GM21529 (cell line): ENCODE results near the gene ENTPD2.
"Not testable (repeated sequence)": the region's sequence is repeated elsewhere in the genome, so short reads cannot be mapped to it uniquely, and the experiment has no call there.

Experiments used
- ATAC-seq: cut with Tn5 transposase; IDR thresholded peaks from one replicate; pipeline ENCODE4 v1.9.1; 2021; ENCODE audit not compliant: unreplicated experiment

The ENTPD2 gene

GRCh38 chr9:137048655-137049543 lies 5.0 kb downstream of the ENTPD2 start:
- ATAC-seq = no peak

DNA sequence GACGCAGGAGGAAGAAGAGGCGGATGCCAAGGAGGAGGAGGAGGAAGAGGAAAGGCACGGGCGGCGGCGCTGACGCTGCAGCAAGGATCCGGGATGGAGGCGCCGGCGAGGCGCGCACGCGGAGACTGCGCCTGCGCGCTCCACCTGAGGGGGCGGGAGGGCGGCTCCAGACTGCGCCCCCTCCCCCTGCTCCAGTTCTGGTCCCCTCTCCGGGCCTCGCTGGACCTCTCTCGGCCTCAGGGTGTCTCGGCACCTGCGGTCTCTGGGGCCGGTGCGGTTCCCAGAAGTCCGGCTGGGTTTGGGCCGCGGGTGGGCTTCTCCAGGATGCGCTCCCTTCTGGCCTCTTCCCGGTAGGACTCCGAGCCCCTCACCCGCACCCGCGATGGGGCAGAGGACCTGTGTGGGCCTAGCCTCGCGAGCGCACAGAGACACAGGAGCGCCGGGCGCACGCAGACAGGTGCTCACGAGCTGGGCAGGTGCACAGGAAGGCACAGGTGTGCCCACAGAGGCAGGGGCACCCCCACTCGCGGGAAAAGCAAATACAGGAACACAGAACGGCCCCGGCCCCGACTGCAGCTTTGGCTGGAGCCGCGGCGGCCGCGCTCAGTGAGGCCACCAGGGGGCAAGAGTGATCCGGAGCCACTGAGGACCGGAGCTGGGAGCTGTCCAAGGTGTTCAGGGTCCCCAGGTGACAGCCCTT lies 7.6 kb downstream of the ENTPD2 start, which contains the start of gene NPDC1:
TSS of gene NPDC1 (minus strand) at position 90 of the 700 bp plus-strand sequence. CDS start 188 bp downstream, outside the sequence.
- ATAC-seq = peak; percentile 59

- no peak for ATAC-seq
Observed at GRCh38 chr9:137045294-137046087, 8.4 kb downstream of the ENTPD2 start.

GRCh38 chr9:137044502-137045177 lies 9.2 kb downstream of the ENTPD2 start:
- no peak for ATAC-seq

DNA sequence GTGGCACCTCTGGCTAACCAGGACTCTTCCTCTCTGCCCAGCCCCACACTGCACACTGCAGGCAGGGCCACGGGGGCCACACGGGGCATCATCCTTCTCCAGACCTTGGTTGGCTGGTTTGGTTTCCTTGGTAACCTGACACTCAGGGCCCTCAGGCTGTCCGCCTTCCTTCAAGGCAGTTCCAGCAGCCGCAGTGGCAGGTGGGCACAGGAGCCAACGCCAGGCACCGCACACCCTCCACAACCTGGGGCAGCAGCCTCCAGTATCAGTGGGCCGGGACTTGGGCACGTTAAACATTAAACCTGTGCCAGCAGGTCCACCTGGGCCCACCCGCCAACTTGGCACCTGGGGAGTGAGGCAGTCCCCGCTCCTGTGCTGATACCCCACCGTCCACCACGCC lies 9.8 kb downstream of the ENTPD2 start:
- no peak for ATAC-seq

DNA sequence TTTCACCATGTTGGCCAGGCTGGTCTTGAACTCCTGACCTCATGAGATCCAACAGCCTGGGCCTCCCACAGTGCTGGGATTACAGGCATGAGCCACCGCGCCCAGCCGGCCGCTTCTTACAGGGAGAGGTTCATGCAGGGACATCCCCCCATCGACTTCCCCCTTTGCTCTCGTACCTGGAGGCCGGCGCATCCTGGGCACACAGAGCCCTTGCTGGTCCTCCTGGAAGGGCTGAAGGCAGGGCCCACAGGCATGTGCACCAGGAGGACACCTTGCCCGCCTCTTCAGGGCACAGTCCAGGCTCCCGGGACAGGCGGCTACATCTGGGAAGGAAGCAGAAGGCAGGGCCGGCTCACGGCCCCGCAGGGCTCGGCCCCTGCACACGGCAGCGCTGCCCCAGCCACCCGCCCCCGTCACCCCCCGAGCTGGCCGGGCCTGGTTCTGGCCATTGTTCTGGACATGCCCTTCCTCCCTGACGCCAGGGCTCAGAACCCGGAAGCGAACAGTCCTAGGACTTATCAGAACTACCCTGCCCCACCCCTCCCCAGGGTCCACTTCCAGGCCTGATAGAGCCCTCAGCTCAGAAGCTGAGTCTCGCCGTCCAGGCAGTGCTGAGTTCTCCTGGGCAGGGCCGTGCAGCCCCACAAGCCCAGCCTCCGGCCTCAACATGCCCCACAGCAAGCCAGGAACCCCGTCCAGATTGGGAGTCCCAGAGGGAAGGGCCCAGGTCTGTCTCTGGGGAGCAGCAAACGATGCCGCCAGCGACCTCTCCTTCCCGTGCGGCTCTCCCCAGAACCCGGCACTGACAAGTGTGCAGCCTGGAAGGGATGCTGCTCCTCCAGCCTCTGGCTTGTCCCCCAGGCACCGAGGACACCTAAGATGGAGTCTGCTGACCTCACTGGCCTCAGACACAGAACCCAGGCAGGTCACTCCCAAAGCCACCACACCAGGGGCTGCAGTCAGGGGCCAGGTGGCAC lies 10.8 kb downstream of the ENTPD2 start:
- ATAC-seq = no peak

GRCh38 chr9:137041124-137041523 lies 12.7 kb downstream of the ENTPD2 start:
- ATAC-seq = no peak

- no peak for ATAC-seq
Observed at GRCh38 chr9:137040568-137040967, 13.3 kb downstream of the ENTPD2 start.

- no peak for ATAC-seq
Observed at GRCh38 chr9:137039611-137040366, 14.1 kb downstream of the ENTPD2 start.

DNA sequence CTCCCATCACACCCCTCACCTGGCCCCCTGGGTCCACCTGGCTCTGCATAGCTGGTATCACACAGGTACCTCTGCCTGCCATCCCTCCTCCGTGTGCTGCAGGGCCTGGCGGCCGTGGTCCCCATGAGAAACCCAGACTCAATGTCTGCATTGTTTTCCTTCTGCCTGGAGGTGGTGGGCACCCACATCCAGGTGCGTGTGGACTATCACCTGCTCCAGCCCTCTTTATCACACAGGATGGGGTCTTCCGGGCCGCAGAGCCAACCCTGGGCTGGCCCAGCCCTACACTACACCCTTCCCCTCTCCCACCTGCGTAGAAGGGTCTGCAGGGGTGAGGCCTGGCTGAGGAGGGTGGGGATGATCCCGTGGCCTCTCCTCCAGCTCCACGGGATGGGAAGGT lies 14.9 kb downstream of the ENTPD2 start:
- no peak for ATAC-seq

- no peak for ATAC-seq
Observed at GRCh38 chr9:137037483-137037882, 16.4 kb downstream of the ENTPD2 start.

DNA sequence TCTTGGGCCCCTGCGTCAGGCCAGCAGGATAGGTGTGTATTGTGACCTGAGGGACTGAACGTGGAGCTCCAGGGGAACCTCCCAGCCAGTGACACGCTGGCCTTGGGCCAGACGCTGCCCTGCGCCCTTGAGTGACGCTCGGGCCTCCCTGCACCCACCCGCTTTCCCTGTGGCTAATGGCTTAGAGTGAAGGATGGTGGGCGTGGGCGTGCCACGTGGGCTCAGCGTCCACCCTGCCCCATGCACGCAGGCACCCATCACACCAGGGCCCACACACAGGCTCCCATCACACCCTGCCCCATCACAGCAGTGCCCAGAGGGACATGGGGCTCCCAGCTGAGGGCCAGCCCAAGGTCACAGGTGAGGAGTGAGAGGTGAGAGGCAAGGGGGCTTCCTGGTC lies 16.8 kb downstream of the ENTPD2 start:
- ATAC-seq = no peak

DNA sequence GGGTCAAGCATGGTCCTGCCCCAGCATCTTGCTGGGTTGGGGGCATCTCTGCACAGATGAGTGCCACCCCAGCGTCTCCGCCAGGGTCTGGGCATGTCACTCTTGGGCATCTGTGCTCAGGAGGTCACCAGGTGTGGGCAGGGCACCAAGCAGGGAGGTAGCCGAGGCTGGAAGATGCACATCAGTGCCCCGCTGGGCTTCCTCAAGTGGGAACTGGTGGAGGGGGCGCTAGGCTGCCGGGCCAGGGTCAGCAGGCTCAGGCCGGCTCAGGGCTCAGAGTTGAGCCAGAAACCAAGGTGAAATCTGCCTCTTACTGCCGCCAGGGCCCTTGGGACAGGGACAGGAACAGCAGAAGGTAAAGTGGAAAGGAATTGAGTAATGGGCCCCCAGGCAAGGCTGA lies 17.9 kb downstream of the ENTPD2 start:
- no peak for ATAC-seq

GRCh38 chr9:137035507-137035834 lies 18.4 kb downstream of the ENTPD2 start:
- no peak for ATAC-seq

GRCh38 chr9:137034709-137035506 lies 19.0 kb downstream of the ENTPD2 start:
- peak; percentile 61 for ATAC-seq

DNA sequence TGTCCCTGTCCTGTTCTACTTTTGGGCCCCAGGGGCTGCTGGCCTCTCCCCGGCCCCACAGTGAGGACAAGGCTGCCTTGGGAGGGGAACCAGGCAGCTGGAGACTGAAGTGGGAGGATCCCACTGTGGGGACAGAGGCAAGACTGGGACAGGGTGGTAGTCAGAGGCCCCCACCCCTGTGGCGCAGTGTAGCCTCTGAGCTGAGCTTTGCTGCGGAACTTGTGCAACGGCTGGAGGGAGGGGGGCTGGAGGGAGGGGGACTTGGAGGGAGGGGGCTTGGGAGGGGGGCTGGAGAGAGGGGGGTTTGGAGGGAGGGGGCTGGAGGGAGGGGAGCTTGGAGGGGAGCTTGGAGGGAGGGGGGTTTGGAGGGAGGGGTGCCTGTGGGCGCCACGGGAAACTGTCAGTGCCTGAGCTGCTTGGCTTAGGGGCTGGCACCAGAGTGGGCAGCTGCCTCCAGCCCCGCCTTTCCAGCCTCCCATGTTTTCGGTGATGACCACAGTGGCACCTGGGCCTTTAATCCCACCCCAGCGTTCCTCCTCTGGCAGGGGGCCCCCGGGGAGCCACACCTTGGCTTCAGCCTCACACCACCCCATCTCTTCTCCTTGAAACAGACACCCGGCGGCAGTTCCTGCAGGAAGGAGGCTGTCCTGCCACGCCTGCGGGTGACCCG lies 19.7 kb downstream of the ENTPD2 start:
- no peak for ATAC-seq

GRCh38 chr9:137033481-137033880 lies 20.4 kb downstream of the ENTPD2 start:
- not testable (repeated sequence) for ATAC-seq

- ATAC-seq = no peak
Observed at GRCh38 chr9:137032858-137033257, 21.0 kb downstream of the ENTPD2 start.
